Breast epithelium (tissue), 4 donors: Measurements from ENCODE around the gene STARD13. TPM values are rescaled to one million over a fixed set of nuclear protein-coding genes. Genes with fewer than 3 reads are reported as not detected.

ENCODE experiments used
- DNase-seq, 2 donors: peaks; one replicate each; pipeline ENCODE4 v3.0.0-alpha.2; 2019; ENCODE audit warnings: low spot score in 2 of 2
- H3K27ac ChIP-seq, 2 donors: fragments of 200-600 bp; sonication (generic) in 1 of 2; one replicate each; pipeline ENCODE4 v1.5.1; 2016 to 2019; ENCODE audit warnings: mild to moderate bottlenecking in 1 of 2
- H3K27me3 ChIP-seq, 2 donors: fragments of 200-600 bp; sonication (generic) in 1 of 2; one replicate each; pipeline versions ENCODE4 v1.5.1 to v1.6.0; 2017 to 2019; ENCODE audit warnings: control low read depth in 1 of 2, mild to moderate bottlenecking in 1 of 2
- H3K36me3 ChIP-seq: fragments of 200-600 bp; one replicate; pipeline ENCODE4 v1.5.1; 2019
- H3K4me1 ChIP-seq, 2 donors: fragments of 200-600 bp; sonication (generic); one replicate each; pipeline ENCODE4 v1.5.1; 2016 to 2019; ENCODE audit warnings: control low read depth in 1 of 2
- H3K4me3 ChIP-seq, 3 donors: fragments of 200-600 bp; sonication (generic); 1 replicate in 2 of 3; 2 replicates in 1 of 3; pipeline ENCODE4 v1.5.1; 2016 to 2019; ENCODE audit warnings: mild to moderate bottlenecking in 3 of 3, moderate library complexity in 2 of 3
- H3K9me3 ChIP-seq, 2 donors: fragments of 200-600 bp; sonication (generic) in 1 of 2; one replicate each; pipeline ENCODE4 v1.5.1; 2016 to 2019; ENCODE audit warnings: control low read depth in 1 of 2
- POLR2A ChIP-seq: fragments of 450-650 bp; IDR thresholded peaks from one replicate; pipeline ENCODE4 v1.6.1; 2016; ENCODE audit warnings: antibody characterized with exemption, mild to moderate bottlenecking, moderate library complexity
- POLR2AphosphoS5 ChIP-seq, 3 donors: sonication (generic); formaldehyde crosslinking; IDR thresholded peaks; one replicate each; pipeline ENCODE4 v1.6.1; 2017; ENCODE audit warnings: antibody characterized with exemption in 3 of 3
- intact Hi-C: fragments of 100-400 bp; cut with DNase I; formaldehyde crosslinking; loops from one replicate; pipeline ENCODE4 v1.15.1; 2023; ENCODE audit warnings: low total_unique reads
- total RNA-seq, 3 donors: library from RNA; depleted of rRNA; stranded (reverse); fragments of >200 nt; gene quantifications; one replicate each; pipeline ENCODE4 v1.1.0, GENCODE V29; 2016
- TF ChIP-seq, protein P1 (sequence below), 3 donors: fragments of 450-650 bp; IDR thresholded peaks; one replicate each; pipeline ENCODE4 v1.5.1; 2016 to 2017; ENCODE audit warnings: antibody characterized with exemption in 3 of 3, mild to moderate bottlenecking in 3 of 3, moderate library complexity in 3 of 3

STARD13 gene
- total RNA-seq, 3 donors from 2014 or later, result 42.4 to 62.3 (median 58.7) TPM

DNA sequence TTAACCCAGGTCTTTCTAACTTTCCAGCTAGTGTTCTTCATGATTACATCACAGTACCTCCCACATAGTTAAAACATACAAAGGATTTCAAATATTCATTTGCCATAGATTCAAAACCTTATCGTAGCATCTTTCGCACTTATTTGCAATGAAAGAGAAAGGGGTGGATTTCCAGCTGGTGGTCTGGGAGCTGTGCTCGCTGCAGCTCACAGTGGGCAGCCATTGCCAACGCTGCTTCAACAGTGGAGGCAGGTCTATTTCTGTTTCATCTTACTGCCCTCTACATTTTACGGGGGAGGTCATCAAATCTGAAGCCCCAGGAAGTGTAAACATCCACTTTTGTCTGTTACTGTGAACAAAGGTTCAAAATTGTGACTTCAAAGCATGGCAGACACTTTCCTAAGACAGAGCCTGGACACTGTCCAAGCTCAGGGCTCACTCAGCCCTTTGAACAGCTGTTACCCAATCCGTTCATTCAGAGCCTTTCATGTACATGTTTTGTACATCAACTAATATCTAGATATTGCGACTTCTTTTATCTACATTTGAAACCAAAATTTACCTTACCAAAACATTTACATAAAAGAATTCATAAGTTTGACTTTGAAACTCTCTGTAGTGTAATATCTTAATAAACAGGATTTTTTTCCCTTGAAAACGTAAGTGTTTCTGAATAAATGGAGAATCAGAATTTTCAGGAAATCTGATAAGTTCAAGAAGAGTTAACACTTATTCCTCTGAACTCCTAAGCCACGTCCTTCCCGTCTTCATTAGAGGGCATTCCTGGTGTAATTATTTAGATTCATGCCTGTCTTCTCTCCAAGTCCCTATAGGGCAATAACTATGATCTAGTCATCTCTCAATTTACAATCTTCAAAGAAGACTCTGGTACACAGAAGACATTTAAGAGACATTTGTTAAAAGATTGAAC lies 25.1 kb downstream of the STARD13 start:
- intact Hi-C loops, result no loop called here
- peak overlapping the region in 1 of 2 donors; percentile 6 for H3K27ac ChIP-seq

DNA sequence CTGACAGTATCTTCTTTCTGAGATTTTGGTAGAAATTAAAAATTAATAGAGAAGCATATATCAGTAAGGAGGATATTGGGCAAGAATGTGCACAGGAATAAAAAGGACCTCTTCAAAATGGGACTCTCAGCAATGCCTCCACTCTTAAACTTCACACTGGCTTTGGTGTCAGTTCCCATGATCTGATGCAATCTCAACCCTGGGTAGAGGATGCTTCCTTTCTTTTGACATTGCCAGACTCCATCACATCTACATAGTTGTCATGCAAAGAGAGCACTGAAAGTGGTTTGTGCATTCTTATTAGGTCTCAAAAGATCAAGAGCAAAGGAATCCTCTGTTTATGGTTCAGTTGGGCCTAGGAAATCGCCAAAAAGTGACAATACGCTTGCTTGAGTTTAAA lies 26.3 kb downstream of the STARD13 start:
- Histone ChIP-seq H3K4me1 (peaks cover 0 to 11% of the 10 kb centered on the region in 2 donors), H3K27ac (peak overlapping the region in 1 of 2 donors; percentile 84), H3K4me3 (no peak overlapping the region), H3K36me3 (no peaks in the 10 kb centered on the region), H3K9me3 (no peaks in the 10 kb centered on the region), H3K27me3 (no peaks in the 10 kb centered on the region)
- no peak for DNase-seq
- TF ChIP-seq, protein P1, sequence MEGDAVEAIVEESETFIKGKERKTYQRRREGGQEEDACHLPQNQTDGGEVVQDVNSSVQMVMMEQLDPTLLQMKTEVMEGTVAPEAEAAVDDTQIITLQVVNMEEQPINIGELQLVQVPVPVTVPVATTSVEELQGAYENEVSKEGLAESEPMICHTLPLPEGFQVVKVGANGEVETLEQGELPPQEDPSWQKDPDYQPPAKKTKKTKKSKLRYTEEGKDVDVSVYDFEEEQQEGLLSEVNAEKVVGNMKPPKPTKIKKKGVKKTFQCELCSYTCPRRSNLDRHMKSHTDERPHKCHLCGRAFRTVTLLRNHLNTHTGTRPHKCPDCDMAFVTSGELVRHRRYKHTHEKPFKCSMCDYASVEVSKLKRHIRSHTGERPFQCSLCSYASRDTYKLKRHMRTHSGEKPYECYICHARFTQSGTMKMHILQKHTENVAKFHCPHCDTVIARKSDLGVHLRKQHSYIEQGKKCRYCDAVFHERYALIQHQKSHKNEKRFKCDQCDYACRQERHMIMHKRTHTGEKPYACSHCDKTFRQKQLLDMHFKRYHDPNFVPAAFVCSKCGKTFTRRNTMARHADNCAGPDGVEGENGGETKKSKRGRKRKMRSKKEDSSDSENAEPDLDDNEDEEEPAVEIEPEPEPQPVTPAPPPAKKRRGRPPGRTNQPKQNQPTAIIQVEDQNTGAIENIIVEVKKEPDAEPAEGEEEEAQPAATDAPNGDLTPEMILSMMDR (IDR thresholded peaks at IDR 0.05), result no peak
- TF ChIP-seq POLR2AphosphoS5 (IDR thresholded peaks at IDR 0.05), result no peak
- intact Hi-C loops, result no loop called here

More for the DNA sequence above, 25.1 kb downstream of the STARD13 start:
- Histone ChIP-seq H3K36me3 (no peaks in the 10 kb centered on the region), H3K27me3 (no peaks in the 10 kb centered on the region), H3K4me3 (no peak overlapping the region), H3K9me3 (no peaks in the 10 kb centered on the region), H3K4me1 (peaks cover 0 to 11% of the 10 kb centered on the region in 2 donors)
- TF ChIP-seq, protein P1 (IDR thresholded peaks at IDR 0.05), result no peak
- no peak for TF ChIP-seq POLR2AphosphoS5 (IDR thresholded peaks at IDR 0.05)
- no peak for TF ChIP-seq POLR2A
- no peak for DNase-seq

DNA sequence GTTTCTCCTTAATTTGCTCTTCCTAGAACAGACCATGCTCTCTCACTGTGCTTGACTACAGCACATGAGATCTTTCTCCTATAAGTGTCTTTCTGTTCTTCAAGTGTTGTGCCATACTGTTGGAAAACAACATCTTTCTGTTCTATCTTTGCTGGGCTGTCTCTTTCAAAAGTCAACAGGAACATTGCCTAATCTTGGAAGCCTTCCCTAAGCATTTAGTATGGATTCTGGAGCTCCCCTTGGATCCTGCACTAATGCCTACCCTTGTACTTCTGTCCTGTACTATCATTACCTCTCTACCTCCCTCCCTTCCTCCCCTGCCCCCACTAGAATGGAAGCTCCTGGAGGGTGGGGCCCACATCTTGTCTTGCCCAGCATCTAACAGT lies 26.8 kb downstream of the STARD13 start:
- H3K9me3 ChIP-seq, result no peaks in the 10 kb centered on the region
- DNase-seq, result no peak
- peaks cover 0 to 11% of the 10 kb centered on the region in 2 donors for H3K4me1 ChIP-seq
- H3K27me3 ChIP-seq, result no peaks in the 10 kb centered on the region
- TF ChIP-seq POLR2AphosphoS5 (IDR thresholded peaks at IDR 0.05) (no peak), POLR2A (no peak)
- TF ChIP-seq, protein P1 (IDR thresholded peaks at IDR 0.05), result no peak
- intact Hi-C loops, result no loop called here
- peak overlapping the region; percentile 46 to 84 for H3K27ac ChIP-seq
- no peak overlapping the region for H3K4me3 ChIP-seq
- no peaks in the 10 kb centered on the region for H3K36me3 ChIP-seq

DNA sequence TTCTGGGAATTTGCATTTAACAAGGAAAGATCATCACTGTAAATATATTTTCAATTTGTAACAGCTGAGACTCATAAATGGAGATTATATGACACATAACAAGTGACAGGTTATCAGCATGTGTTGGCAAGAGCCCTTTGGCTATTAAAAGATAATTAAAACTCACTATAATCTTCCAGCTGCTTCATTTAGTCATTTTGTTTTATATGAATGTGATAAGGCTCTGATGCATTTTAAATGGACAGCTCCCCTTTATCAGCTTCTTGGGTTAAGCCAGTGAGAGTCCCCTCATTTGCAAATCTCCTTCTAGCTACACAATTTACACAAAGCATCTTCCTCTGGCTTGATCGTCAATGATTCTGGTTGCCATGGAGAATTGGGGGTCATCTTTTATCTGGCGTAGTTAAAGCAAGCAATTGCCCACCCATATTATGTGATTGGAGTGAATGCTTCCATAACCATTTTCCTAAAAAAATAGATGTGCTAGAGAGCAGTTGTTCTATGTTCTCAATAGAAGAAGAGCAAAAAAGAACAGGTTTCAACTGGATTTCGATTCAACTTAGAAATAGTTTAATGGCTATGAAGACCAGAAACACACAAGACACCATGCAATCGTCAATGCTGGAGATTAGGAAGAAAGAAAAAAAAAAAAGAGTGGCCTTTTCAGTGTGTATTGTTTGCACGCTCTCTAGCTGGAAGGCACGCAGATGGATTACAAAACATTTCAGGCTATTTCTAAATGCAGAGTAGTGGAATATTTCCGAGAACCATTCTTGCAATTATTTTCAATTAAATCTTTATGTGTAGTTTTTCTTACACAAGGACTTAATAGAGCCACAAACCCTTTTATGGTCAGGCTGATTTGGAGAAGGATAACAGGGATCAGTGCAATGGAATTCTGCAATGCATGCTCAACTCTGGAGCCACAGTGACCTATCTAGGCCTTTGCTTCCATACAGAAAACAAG lies 27.4 kb downstream of the STARD13 start:
- Histone ChIP-seq H3K4me1 (peaks cover 0 to 11% of the 10 kb centered on the region in 2 donors), H3K27ac (peak overlapping the region; percentile 46 to 84), H3K9me3 (no peaks in the 10 kb centered on the region), H3K4me3 (no peak overlapping the region), H3K27me3 (no peaks in the 10 kb centered on the region), H3K36me3 (no peaks in the 10 kb centered on the region)
- intact Hi-C loops, result no loop called here
- no peak for DNase-seq
- TF ChIP-seq POLR2AphosphoS5 (IDR thresholded peaks at IDR 0.05) (no peak), POLR2A (no peak)
- TF ChIP-seq, protein P1 (IDR thresholded peaks at IDR 0.05), result no peak
